HG03066 (cell line): ENCODE data around the gene RENBP.

Experiments
- ATAC-seq: cut with Tn5 transposase; IDR thresholded peaks from one replicate; pipeline ENCODE4 v1.9.1; 2021; ENCODE audit warnings: low read depth; ENCODE audit not compliant: unreplicated experiment

Gene RENBP

DNA sequence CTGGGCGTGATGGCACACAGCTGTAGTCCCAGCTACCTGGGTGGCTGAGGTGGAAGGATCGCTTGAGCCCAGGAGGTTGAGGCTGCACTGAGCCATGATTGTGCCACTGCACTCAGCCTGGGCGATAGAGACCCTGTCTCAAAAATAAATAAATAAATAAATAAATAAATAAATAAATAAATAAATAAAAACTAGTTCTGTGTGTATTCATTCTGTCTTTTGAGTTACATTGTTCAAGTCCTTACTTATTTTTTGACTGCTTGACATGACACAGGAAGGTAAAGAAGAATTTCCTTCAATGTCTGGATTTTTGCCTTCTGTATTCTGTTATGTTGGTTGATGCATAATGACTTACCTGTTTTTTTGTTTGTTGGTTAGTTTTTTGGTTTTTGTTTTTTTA is 7.4 kb downstream of the RENBP start:
- ATAC-seq: no peak

DNA sequence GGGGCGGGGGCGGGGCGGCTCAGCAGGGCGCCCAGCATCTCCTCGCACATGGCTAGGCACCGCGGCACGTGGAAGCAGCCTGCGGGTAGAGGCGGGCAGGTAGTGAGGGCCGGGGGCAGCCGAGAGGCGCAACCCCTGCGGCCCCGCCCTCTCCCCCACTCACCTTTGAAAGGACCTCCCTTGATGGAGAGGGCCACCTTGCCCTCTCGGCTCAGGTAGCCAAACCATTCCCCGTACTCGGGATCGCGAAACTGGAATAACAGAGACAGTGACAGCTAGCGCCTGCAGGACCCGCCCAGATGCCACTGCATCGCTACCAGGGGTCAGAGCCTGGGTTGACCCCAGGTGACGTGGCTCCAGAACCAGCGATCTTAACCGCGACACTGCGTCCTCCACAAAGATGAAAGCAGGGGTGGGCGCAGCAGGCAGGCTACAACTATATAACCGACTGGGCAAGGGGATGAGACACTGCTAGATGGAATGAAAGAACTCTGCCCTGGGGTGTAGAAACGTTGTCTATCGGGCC is 9.1 kb downstream of the RENBP start:
- no peak for ATAC-seq

DNA sequence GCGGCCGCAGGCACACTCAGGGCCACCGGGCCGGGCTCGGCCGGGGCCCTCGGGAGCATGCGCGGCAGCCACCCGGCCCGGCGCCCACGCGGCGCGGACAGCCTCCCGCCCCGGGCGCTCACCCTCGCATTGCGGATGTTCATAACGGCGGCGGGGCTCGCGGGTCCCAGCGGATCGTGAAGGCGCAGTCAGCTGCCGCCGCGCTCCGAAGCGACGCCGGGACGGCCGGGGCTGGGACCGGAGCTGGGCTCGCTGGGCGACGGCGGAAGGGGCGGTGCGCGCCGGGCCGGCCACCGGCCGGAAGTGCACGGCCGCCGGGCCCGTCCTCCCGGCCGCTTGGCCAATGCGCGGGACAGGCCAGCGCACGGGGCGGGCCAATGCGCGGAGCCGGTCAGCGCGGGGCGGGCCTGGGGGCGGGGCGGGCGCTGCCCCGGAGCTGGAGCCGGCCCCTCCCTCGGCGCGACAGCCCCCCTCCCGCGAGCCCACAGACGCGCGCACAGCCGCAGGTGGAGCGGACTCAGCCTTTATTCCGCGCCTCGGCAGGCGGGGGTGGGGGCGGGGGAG is 9.6 kb downstream of the RENBP start, which contains the start of gene NAA10:
Gene NAA10, minus strand, starts transcription at position 276 of the 564 bp plus-strand sequence. Its CDS starts 133 bp downstream, at position 143.
- ATAC-seq: peak; percentile 90

DNA sequence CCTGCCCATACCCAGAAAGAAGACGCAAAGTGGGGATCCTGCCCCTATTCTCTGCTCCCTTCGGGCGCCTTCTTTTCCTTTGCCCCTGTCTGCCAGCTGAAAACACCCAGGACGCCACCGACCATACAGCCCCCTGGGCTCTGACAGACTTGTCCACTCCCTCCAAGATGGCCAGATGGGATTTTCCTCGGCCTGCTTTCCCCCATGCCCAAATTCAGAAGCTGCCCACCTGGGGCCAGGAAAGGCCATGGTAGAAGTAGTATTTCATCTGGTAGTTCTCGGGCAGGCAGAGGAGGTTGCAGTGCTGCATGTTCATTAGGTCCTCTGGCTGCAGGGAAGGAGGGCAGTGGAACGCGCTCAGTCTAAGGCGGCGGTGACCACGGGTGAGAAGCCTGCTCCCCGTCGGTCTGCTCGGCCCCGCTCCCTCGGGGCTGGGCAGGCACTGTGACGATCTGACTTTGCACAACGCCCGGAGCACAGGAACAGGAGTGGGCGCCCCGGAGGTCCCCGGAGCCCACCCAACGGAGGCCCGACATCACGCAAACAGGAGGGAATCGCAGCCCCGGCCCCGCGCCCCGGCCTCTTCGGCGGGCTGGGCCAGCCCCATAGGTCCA is 10.2 kb downstream of the RENBP start:
- no peak for ATAC-seq

DNA sequence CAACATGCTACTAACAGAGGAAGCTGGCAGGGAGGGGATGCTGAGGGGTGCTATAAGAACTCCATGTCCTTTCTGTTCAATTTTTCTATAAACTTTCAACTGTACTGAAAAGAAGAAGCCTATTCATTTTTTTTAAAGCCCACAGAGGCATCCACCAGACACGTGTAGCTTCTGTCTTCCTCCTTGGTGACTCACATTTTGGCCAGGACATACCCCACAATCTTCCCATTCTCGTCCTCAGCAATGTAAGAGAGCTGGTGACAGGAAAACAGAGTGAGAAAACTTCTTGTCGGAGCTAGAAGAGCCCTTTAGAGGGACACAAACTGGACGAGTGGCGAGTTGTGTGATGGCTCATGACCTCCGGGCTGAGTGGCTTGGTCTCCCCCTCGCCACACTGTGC is 10.7 kb downstream of the RENBP start:
- ATAC-seq: no peak

DNA sequence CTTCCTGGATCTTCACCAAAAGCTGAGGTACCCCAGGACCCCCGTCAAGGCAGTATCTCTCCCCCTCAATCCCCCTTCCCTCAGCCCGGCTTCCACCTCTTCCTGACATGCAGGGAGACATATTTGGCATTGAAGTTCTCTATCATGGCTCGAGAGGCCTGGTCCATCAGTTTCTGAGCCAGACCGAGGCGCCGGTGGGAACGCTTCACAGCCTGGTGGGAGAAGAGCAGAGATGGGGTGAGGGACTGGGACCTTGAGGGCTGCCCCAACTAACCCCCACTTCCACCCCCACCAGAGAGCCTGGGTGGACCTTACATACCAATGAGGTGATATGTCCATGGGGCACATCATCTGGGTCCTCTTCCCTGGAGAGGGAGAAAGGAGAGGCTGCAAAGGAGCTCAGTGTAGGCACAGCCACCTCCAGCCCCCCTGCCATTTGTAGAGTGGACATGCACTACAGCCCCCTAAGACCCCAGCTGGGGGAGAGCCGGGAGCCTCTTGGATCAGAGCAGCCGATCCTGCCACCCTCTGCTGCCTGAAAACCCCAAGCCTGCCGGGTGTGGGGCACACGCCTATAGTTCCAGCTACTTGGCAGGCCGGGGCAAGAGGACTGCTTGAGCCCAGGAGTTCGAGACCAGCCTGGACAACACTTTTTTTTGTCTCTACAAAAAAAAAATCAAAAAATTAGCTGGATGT is 12.1 kb downstream of the RENBP start:
- ATAC-seq: no peak

DNA sequence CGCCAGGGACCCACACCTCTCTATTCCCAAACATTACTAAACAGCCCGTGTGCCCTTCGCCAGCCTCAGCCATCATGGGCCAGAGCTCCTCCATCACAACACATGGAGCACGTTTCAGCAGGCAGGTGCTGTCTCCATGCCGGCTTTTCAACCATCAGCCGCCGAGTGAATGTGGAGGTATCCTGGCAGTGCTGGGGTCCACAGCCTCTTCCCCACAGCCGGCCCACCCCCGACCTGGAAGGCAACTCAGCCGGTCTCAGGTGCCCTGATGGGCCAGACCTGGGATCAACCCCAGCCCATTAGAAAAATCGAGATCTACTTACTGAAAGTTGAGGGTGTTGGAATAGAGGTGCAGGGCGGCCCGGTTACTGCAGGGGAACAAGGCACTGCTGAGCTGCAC is 12.7 kb downstream of the RENBP start:
- no peak for ATAC-seq

DNA sequence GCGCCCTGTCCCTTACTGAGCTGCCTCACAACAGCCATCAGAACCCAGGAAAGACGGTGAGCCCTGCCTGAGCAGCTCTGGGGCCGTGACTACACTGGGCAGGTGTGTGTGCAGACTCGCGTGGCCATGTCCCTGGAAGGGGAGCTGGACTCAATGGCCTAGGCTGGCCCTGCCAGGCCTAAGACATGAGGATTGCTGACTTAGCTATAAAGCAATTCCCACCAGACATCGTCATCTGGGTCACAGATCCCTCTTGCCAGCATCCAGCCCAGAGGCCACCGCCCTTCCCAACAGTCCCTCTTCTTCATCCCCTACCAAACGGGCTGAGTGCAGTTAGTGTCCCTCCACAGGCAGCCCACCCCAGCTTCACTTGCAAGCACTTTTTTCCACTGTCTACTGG is 13.3 kb downstream of the RENBP start:
- no peak for ATAC-seq

DNA sequence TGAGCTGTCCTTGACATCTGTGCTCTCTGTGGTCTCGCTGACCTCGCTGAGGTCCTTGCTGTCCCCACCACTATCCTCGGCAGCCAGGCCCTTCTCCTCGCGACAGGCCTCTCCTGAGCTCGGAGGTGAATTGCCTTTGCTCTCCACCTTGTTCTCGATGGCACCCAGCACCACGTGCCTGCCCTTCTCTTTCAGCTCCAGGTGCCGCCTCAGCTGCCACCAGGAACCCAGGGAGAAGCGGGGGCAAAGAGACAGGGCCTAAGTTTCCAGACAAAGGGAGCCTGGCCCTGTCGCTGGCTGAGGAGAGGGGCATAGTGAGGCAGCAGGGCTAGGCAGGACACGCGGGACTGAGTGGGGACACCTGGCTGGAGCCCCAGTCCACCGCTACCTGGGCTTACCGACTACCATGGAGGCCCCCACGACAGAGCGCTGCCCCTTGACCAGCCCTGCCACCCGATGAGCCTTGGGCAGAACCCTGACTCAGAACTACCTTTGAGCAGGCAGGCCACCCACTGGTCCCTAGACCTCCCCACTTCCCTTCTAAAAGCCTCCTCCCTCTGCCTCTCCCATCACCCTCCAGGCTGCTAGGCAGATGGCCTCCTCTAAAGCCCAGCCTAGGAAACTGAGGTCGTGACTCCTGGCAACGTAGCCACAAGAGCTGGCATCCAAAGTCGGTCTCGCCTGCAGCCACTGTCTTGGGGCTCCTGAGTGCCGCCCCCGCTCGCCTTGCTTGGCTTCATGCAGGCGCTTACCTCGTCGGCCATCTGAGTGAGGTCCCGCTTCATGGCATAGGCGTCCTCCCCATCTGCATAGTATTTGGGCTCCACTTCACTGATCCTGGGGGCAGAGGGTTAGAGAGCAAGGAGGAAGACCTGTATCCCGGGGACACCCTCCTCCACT is 14.2 kb downstream of the RENBP start:
- no peak for ATAC-seq

DNA sequence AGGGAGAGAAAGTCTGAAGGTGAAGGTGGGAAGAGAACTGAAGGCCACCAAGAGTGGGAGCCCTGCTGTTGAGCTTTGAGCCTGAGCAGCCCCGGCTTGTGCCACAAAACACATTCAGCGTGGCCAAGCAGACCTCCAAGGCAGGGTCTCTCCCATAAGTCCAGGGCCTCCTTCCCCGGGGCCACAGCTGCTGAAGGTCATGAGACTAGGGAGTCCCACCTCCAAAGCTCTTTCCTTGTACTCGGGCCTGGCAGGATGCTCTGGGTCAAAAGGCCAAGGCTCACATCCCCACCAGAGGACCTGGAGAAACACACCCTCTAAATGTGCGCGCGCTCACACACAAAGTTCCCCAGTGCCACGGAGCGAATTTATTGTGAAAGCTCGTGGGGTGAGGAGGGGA is 14.9 kb downstream of the RENBP start:
- ATAC-seq: no peak

DNA sequence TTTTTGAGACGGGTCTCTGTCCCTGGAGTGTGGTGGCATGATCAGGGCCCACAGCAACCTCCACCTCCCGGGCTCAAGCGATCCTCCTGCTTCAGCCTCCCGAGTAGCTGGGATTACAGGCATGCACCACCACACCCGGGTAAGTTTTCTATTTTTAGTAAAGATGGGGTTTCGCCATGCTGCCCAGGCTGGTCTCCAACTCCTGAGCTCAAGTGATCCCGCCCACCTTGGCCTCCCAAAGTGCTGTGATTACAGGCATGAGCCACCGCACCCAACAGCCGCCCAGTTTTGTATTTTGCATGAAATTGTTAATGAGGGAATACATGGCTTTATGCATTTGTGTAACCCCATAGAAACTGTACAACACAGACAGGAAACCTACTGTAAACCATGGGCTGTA is 15.6 kb downstream of the RENBP start:
- no peak for ATAC-seq

DNA sequence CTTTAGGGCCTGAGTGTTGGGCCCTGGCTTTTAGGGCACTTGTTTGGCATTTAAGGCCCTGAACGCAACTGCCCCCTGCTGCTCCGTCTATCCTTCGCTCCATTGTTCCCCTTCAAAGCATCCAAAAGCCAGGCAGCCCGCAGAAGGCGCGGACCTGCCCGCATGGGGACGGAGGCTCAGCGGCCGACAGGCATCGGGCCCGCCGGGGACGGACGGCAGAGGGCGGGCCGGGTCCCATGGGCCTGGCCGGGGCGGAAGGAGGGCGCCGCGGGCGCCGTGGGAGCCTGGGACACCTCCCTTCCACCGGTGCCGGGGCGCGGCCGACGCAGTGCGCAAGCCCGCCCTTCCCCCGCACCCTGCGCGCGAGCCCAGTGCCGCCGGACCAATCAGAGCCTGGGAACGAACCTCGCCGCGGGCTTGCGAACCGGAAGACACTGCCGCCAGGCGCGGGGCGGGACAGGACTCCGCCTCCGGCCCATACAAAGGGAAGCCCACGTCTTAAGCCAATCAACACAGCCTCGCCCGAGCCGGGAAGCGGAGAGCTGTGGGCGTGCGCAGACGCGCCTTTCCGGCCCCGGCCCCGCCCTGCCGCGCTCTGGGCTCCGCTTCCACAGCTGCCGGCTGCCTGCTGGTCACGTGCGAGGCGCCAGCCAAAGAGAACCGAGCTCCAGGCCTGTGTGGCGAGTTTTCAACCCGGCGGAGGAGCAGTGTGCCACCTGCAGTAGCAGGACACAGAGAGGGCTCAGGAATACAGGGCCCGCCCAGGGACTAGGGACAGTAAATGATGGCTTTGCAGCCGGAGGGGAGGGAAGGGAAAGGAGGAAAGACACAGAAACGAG is 16.3 kb downstream of the RENBP start:
- peak; percentile 61 for ATAC-seq

DNA sequence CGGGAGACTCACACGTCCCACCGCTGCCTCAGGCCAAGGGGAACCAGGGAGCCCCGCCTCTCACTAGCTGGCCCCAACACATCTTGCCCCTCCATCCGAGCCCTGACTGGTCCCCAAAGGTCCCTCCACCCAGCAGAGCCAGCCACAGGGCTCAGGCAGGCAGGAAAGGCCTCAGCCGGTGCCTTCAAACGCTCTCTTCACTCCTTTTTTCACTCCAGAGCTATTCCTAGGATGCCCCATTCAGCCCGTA is 16.8 kb downstream of the RENBP start:
- ATAC-seq: no peak

DNA sequence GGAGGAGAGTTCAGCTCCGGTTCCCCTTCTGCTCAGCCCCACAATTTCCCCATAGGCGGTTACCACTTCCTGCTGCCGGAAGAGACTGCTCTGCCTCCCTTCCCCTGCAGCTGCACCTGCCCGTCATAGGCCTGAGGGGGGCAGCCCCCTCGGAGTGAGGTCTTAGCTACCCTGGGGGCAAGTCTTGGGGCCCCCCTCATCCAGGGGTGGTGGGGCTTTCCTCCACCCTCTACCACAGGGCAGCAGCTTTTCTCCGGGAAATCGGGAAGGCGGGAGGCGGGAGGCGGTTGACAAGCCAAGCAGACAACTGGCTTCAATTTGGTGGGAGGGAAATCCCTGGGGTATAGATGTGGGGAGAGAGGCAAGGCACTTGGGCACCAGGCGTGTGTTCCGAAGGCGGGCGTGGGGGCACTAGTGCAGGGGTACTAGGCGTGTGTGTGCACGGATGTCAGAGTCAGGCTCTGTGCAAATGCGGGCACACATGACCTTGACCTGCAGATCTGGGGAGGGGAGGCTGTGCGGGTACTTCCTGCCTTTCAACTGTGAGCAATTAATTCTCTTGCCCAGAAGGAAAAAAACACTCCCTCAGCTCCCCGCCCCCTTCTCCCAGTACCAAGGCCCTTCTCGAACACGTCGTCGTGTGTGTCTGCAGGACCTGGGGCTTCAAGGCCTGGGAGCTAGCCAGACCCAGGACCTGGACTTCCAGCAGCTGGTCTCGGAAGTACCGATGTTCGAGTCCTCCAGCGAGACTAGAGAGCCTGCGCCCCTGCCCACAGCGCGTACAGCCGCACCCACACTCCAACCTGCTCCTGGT is 17.4 kb downstream of the RENBP start:
- peak; percentile 43 for ATAC-seq

DNA sequence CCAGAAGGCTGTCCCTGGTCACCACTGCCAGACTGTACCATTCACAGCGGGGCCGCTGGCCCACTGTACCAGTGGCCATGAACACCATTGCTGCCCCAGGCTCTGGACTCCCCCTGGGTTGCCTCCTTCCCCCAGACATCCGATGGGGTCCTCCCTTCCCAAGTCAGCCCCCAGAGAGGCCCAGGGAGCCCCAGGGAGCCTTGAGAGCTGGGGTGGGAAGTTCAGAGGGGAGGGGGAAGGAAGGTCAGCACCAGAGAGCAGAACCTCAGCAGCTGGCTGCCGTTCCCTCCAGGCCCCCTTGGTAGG is 17.9 kb downstream of the RENBP start:
- no peak for ATAC-seq

DNA sequence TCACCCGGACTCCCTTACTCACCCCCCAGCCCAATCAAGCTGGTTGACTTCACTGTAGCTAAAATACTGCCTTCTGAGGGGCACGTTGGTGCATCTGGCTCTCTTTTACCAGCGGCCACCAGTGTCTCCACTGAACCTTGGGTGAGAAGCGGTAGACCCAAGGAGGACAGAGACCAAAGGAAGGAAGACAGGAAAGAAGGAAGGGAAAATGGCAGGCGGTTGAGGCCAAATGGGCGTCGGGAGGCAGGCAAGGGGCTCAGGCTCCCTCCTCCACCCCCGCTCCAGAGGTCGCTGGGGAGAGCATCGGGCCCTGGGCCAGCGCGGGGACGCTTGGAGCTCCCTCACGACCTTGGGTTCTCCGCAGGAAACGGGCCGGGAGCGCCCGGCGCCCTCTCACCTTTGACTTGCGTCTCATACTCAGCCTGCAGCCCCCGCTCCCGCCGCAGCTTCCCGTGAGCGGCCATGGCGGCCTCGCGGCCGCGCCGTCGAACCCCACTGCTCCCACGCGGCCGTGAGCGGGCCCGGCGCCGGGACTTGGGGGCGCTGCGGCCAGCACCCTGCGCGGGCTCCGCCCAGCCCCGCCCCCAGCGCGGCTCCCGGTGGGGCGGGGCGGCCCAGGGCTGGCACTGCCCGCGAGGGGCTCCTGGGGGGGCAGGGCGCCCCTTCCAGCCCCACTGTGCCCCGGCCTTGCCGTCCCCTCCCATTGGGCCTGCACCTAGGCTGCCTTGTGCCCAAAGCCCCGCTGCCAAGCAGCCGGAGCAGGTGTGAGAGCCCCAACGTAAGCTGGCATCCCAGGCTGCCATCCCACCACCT is 18.5 kb downstream of the RENBP start, which contains the start of gene ARHGAP4:
Gene ARHGAP4, minus strand, starts transcription at position 526 of the 813 bp plus-strand sequence. Its CDS starts 62 bp downstream, at position 464.
- ATAC-seq: no peak

DNA sequence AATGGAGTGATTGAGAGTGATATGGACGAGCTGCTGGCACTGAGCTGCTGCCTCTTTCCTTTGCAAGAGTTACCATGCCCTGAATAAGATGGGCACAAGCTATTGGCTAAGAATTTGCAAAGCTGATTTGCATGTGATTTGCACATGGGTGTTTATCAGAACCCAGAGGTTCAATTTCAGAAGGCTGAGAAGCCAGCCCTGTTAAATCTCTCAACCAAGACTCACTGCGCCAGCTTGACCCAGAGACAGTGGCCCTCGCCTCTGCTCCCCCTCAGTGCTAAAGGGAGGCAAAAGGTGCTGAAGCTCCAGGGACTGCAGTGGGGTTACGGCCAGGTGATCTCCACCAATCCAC is 19.1 kb downstream of the RENBP start:
- ATAC-seq: no peak

DNA sequence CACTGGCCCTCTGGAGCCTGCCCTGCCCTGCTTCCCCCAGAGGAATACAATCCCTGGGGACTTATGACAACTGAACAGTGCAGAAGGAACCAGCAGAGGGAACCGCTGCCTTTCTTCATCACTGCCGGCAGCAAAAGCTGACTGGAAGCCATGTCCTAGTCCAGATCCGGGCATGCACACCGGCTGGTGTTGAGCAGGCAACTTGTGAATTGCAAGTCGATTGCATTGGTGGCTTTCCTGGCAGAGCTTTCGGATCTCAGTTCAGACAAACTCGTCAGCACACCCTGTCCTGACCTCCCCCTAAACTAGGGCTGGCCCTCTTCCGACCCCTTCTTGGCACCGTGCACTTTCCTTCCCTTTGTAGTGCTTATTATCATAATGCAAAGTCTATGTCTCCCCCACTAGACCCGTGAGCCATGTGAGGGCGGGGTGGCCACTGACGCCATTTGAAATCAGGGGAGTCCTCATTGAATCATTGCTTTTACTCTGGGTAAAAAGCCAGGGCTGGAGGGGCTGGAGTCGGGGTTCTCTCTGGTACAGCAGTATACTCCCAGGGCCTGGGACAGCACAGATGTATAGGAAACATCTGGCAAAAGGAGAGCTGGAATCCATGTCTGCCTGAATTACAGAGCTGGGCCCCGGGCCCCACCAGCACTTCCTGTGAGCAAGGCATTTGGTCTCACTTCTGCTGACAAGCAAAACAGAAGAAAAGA is 20.1 kb downstream of the RENBP start:
- ATAC-seq: no peak
